NB4 (cell line): ENCODE data around the gene FOXJ3.

ENCODE experiments used
- CTCF ChIP-seq: IDR thresholded peaks from one replicate; pipeline ENCODE4 v1.5.1; 2012; ENCODE audit warnings: low read depth, low read length
- MAX ChIP-seq: IDR thresholded peaks from 2 replicates; pipeline ENCODE4 v1.6.1; 2011; ENCODE audit warnings: low read depth, low read length
- MYC ChIP-seq: IDR thresholded peaks from 2 replicates; pipeline ENCODE4 v1.6.1; 2011; ENCODE audit warnings: low read depth, low read length
- POLR2A ChIP-seq: IDR thresholded peaks from 2 replicates; pipeline ENCODE4 v1.6.1; 2011; ENCODE audit warnings: mild to moderate bottlenecking; ENCODE audit not compliant: insufficient read length; ENCODE audit errors: extremely low read depth

GRCh38 chr1:42219627-42220026 is 115.4 kb downstream of the FOXJ3 start:
- TF ChIP-seq CTCF (no peak), POLR2A (no peak), MAX (no peak), MYC (no peak)
